CD4-positive, alpha-beta T cell treated with Interleukin-6 for 4 hours (primary cell): ENCODE data around the gene HLCS.

Experiments used
- DNase-seq: peaks from one replicate; pipeline ENCODE4 v3.0.0-alpha.2; 2020; ENCODE audit warnings: mixed read lengths

Gene HLCS

DNA sequence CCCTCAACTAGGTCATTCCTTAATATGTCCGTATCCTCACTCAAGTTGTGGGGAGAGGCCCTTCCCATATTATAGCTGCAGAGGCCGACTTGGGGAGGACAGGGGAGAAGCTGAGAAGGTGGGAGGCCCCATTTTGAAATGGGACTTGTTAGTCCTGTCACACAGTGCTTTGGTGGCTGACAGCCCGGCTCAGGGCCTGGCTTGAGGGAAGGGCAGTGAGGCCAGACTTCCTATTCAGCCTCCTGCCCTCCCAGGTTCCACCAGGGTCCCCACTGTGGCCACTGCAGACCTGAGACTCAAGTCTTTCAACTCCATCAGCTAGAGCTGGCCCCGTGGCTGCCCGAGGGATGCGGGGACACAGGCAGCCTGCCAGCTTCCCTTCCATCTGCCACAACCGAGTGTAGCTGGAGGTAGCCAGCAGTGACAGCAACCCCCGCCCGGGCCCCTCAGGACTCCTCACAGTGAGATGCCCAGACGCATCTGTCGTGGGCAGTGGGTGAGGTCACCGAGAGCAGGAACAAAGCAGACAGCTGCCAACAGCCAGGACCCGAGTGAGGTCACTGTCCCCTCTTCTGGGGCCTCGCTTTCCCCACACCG lies 230.6 kb downstream of the HLCS start:
- no peak for DNase-seq

- DNase-seq = no peak
Measured at GRCh38 chr21:36735201-36735515, 231.3 kb downstream of the HLCS start.

DNA sequence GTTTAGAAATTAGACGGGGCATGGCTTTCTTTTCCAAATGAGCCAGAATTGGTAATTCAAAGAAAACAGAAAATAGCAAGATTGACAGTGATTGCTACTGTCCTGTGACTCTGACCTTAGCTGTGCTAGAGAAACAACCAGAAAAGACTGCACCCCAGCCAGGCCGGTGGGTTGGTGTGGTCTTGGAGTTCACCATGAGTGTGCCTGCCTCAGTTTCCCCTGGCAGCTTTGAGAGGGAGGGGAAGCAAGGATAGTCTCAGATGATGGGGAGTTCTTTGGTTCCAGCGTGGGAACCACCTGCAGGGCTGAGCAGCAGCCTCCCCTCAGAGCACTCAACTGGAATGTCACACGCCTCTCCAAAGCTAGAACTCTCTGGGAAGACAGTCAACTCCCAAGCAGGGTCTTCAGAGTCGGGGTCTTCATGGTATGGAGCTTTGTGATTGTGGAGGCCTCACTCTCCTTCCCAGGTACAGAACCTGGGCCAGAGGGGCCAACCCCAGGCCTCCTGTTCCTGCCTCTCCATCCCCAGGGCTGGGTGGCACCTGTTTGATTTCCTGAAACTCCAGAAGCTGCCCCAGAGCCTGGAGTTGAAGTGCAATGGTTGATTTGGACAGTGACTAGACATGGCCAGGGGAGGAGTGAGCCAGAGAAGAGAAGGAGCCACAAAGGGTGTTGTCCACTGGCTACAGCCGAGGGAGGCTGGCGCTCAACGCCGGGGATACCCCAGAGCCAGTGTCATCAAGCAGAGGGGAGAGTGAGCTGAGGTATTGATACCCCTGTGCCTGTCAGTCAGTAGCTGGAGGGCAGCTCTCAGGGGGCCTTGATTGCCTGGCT lies 231.9 kb downstream of the HLCS start:
- DNase-seq = no peak

- no peak for DNase-seq
Measured at GRCh38 chr21:36733857-36734256, 232.6 kb downstream of the HLCS start.

GRCh38 chr21:36732761-36733160 lies 233.7 kb downstream of the HLCS start:
- DNase-seq = no peak

DNA sequence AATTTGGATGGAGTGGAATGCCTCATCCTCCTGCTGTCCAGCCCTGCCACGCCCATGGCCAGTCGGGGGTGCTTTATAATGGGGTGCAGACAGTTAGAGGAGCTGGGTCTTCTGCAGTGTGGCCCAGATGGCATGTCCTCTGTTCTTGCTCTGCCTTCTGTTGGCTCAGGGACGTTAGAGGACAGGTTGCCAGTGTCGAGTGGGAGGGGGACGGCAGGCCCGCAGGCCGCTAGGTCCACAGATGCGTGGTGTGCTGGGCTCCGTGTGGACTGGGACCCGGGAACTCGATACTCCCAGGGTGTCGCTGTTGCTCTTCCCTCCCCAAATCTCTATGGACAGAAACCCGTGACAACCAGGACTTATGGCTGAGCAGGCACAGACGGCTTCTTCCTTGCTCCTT lies 234.3 kb downstream of the HLCS start:
- DNase-seq = no peak

DNA sequence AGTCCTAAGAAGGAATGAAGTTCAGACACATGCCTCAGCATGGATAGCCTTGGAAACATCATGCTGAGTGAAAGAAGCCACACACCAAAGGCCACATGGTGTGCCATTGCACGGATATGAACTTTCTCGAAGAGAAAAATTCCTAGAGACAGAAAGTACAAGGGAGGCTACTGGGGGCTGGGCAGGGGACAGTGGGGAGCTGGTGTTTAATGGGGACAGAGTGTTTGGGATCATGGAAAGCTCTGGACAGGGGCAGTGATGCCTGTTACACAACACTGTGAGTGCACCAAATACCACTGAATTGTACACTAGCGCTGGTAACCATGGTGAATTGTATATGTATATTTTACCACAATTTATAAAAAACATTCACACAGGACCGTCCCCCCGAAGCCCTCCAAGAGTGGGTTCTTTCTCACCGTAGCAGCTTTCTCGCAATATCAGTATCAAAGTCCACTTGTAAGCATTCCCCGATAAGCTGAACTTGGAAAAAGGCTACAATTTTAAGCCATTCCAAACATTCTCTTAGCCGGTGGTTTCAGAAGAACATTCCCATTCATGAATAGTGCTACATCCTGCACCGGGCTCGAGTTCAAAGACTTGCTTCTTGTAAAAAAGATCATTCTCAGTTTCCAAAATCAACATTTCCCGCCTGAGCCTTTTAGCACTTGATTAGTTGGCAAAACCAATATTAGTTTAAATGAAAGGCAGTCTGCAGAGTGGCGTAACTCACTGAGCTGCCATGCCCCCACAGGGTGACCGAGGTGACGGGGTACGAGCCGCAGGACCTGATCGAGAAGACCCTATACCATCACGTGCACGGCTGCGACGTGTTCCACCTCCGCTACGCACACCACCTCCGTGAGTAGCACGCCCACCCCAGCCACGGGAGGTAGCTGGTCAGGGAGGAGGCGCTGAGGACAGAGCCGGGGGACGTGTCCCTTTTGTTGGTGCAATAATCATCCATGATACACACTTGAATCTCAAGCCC lies 235.9 kb downstream of the HLCS start:
- DNase-seq = no peak

GRCh38 chr21:36729310-36729970 lies 237.0 kb downstream of the HLCS start:
- DNase-seq = no peak

DNA sequence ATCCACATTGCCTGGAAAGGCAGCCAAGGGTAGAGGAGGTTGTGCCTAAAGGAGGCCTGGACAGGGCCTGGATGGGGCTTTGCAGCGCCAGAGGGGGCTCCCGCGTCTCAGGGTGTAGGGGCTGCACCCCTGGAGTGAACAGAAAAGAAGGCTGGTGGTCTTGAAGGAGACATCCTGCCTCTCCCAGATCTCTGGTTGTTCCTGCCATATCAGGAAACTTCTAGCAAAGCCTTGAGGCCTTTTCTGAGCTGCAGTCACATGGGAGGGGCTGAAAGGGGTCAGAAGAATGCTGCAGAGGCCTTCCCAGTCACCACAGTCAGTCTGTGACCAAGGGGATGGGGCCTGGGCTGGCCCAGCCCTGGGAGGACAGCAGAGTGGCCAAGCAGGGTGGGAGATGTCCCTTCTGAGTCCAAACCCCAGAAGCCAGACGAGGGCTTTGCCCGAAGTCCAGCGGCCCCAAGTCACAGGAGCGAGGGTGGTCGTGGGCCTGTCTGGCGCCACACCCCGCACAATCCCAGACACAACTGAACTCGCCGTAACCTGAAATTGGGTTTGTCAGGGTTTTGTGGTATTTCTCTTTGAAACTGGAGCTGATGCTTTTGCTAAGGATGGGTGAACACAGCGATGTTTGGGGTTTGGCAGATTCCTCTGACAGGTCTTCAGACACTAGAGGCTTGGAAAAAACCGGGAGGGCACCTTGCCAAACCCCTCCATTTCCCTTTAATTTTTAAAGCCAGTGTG lies 237.9 kb downstream of the HLCS start:
- no peak for DNase-seq

GRCh38 chr21:36727866-36728265 lies 238.6 kb downstream of the HLCS start:
- DNase-seq = no peak

DNA sequence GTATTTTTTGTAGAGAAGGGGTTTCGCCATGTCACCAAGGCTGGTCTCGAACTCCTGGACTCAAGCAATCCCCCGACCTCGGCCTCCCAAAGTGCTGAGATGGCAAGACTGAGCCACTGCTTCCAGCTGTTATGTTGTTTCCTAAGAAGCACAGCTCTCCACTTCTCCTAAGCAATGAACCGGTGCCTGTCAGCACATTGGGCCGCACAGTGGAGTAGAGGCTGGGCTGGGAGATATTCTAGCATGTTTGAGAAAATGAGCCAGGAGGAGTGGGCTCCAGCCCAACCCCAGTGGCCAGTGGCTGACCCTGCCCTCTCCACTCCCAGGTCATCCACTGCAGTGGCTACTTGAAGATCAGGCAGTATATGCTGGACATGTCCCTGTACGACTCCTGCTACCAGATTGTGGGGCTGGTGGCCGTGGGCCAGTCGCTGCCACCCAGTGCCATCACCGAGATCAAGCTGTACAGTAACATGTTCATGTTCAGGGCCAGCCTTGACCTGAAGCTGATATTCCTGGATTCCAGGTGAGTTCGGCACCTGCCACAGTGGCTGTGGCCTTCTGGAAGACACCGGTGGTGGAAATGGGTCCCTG lies 240.6 kb downstream of the HLCS start:
- no peak for DNase-seq

- DNase-seq = no peak
Measured at GRCh38 chr21:36724660-36725059, 241.8 kb downstream of the HLCS start.

DNA sequence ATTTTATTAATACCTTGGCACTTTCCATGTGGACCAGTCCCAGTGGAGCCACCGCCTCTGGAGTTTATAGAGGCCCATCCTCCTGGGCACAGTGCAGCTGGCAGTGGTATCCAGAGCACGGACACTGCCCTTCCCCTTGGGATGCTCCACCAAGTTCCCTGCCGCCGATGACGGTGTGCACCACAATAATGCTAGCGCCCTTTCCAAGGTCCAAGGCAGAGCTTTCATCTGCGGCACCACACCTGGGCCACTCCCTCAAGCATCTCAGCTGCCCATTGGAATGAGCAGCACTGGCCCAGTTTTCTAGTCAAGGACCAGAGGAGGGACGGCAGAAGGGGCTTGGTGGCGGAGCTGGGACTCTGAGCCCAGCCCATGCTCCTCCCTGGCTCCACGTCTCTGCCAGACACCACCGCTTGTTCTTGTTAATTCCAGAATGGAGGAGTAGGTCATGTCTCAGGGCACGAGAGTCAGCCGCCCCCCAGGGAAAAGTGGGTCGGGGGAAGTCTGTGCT lies 243.0 kb downstream of the HLCS start:
- DNase-seq = no peak

GRCh38 chr21:36722370-36723368 lies 243.8 kb downstream of the HLCS start:
- no peak for DNase-seq

DNA sequence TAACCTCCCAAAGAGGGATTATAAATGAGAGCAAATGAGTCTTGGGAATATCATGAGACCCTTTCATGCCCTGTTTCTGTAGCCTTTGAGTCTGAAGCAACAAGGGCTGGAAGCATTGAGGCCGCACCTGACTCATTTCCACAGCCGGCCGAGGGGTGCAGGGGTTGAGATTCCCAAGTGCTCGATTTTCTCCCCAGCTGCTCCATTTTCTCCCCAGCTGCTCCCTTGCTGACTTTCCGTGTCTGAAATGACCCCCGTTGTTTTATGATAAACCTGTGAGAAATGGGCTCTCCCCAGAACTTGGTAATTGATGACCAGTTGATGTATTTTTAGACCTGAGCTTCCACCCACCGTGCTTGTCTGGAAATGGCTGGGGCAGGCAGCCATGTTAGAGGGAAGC lies 244.7 kb downstream of the HLCS start:
- DNase-seq = no peak

- no peak for DNase-seq
Measured at GRCh38 chr21:36719614-36720013, 246.9 kb downstream of the HLCS start.

- DNase-seq = no peak
Measured at GRCh38 chr21:36718951-36719501, 247.4 kb downstream of the HLCS start.

DNA sequence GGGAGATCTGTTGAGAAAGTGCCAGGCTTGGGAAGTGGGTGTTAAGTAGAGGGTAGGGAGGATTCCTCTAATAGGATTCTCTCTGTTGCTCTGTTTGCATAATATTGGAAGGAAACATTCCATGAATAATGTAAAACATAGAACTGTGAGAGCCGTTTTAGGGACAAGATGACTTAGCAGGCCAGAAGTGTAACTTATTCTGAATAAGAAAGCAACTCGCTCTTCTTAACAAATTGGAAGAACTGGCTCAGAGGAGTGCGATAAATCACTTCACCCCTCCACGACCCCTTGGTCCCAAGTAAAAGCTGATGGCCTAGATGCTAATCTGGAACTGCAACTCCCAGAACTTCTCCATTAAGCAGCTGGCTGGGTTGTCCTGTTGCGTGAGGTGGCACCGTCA lies 248.5 kb downstream of the HLCS start:
- DNase-seq = no peak

DNA sequence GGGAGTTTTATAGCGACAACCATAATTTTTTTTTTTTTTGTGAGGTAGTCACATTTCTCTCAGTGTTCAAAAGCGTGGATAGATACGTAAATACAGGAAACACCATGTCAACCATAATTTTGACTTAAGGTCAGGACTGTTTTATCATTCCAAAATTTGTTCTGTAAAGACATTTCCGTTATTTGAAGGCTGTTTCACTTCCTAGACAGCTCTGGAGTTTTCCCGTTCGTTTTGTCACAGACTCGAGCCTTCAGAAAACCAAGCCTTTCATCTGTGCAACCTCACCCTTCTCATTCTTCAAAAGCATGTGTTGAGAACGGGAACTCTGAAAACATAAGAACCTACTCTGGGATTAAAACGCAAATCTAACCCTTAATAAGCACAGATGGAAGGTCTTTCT lies 249.6 kb downstream of the HLCS start:
- no peak for DNase-seq

DNA sequence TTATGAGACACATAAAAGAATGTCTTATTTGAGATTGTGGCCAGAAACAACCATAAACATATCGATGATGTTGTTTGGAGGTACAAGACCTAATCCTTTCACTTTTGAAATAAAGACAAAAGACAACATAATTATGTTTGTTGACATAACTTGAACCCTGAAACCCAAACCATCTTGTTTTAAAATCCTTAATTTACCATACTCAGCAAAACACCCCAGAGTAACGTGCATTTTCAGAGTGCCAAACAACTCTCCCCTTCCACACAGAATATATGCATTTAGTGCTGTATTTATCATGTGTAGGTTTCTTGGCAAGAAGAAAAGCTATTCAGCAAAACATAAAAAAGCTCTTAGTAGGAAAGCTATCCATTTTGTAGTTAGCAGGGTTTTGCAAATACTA lies 250.1 kb downstream of the HLCS start:
- DNase-seq = no peak
